Lower lobe of right lung (tissue), 2 donors: Measurements from ENCODE around the gene WASHC4. TPM values are rescaled to one million over a fixed set of nuclear protein-coding genes. Genes with fewer than 3 reads are reported as not detected.
A peak's percentile ranks its signal among the peaks of the same experiment; 100 is the strongest.
"Not testable (repeated sequence)": the region's sequence is repeated elsewhere in the genome, so short reads cannot be mapped to it uniquely, and the experiment has no call there.

Experiments used
- ATAC-seq, 2 donors: fragments of 200-7000 bp; cut with Tn5 transposase; one replicate each; pipeline ENCODE4 v1.9.1; 2020 to 2022; ENCODE audit warnings: mild to moderate bottlenecking in 2 of 2, moderate library complexity in 2 of 2
- DNase-seq: peaks from one replicate; pipeline ENCODE4 v3.0.0-alpha.2; 2020
- H3K27ac ChIP-seq: fragments of 200-600 bp; one replicate; pipeline ENCODE4 v1.8.0; 2022
- H3K27me3 ChIP-seq: fragments of 200-600 bp; one replicate; pipeline ENCODE4 v1.8.0; 2022; ENCODE audit warnings: low read depth
- H3K36me3 ChIP-seq: fragments of 200-600 bp; one replicate; pipeline ENCODE4 v1.8.0; 2022; ENCODE audit warnings: mild to moderate bottlenecking
- H3K4me1 ChIP-seq: fragments of 200-600 bp; one replicate; pipeline ENCODE4 v1.8.0; 2022
- H3K4me3 ChIP-seq: fragments of 200-600 bp; one replicate; pipeline ENCODE4 v1.8.0; 2022; ENCODE audit warnings: mild to moderate bottlenecking
- H3K9me3 ChIP-seq: fragments of 200-600 bp; one replicate; pipeline ENCODE4 v1.8.0; 2022
- intact Hi-C: fragments of 100-400 bp; cut with DNase I; formaldehyde crosslinking; loops from one replicate; pipeline ENCODE4 v1.11.0; 2022
- total RNA-seq: library from RNA; stranded (reverse); fragmentation: NEBNext Ultra II Directional; extraction: Animal tissue kit (Norgen Biotek cat#: 25700); gene quantifications from one replicate; pipeline ENCODE4 v1.2.1, GENCODE V29; 2021
- TF ChIP-seq, protein P1 (sequence below): fragments of 200-600 bp; IDR thresholded peaks from one replicate; pipeline ENCODE4 v1.8.0; 2022; ENCODE audit warnings: antibody characterized with exemption, mild to moderate bottlenecking
- donor health status: DM: no; HTN: yes; CAD: no; lungs with severe emphysema.

WASHC4 gene
- total RNA-seq, 1 donor from 2014 or later = 68.9 TPM

DNA sequence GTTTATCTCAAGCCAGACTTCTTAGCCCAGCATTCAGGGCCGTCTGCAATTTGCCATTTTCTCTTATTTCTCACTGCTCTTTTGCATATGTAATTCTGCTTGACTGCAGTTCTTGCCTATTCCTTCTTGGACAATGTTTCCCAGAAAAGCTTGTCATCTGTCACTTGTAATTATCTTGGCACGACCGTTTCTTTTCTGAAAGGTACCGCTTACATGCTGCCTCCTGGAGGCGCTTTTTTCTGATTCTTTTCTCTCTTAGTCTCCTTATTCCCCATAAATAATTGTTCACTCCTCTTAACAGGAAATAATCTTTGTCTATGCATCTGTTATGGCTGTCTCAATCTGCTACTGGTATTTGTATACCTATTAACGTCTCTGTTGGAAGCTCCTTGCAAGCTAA, 22.0 kb upstream of the WASHC4 start:
- H3K9me3 ChIP-seq = no peaks in the 10 kb centered on the region
- no peak overlapping the region for H3K4me3 ChIP-seq
- TF ChIP-seq, protein P1, sequence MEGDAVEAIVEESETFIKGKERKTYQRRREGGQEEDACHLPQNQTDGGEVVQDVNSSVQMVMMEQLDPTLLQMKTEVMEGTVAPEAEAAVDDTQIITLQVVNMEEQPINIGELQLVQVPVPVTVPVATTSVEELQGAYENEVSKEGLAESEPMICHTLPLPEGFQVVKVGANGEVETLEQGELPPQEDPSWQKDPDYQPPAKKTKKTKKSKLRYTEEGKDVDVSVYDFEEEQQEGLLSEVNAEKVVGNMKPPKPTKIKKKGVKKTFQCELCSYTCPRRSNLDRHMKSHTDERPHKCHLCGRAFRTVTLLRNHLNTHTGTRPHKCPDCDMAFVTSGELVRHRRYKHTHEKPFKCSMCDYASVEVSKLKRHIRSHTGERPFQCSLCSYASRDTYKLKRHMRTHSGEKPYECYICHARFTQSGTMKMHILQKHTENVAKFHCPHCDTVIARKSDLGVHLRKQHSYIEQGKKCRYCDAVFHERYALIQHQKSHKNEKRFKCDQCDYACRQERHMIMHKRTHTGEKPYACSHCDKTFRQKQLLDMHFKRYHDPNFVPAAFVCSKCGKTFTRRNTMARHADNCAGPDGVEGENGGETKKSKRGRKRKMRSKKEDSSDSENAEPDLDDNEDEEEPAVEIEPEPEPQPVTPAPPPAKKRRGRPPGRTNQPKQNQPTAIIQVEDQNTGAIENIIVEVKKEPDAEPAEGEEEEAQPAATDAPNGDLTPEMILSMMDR = no peak
- intact Hi-C loops = no loop called here
- H3K27ac ChIP-seq = no peak overlapping the region
- DNase-seq = no peak
- peaks cover 10% of the 10 kb centered on the region for H3K4me1 ChIP-seq
- no peak for ATAC-seq
- H3K27me3 ChIP-seq = no peaks in the 10 kb centered on the region
- no peaks in the 10 kb centered on the region for H3K36me3 ChIP-seq

DNA sequence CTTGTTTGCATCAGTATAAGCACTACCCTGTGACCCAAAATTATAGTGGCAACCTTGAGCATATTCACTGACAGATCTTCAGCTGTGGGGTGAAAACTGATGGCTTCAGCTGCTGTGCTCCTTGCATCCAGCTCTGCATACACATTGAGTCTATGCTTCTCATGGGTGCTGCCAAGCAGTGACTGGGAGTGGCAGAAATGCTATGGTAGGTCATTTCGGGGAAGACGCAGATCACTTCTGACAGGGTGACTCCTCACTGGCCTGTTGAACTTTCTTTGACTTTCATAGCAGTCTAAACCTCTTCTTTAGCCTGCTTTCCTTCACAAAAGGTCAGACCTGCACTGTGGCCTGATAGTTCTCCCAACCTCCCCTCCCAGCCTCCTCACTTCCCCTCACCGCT, 17.7 kb upstream of the WASHC4 start:
- DNase-seq (no peak), ATAC-seq (no peak)
- no peaks in the 10 kb centered on the region for H3K4me1 ChIP-seq
- intact Hi-C loops = no loop called here
- H3K27me3 ChIP-seq = peaks cover 2% of the 10 kb centered on the region
- TF ChIP-seq, protein P1 = no peak
- no peaks in the 10 kb centered on the region for H3K36me3 ChIP-seq
- peaks cover 4% of the 10 kb centered on the region for H3K9me3 ChIP-seq
- no peak overlapping the region for H3K27ac ChIP-seq
- no peak overlapping the region for H3K4me3 ChIP-seq

DNA sequence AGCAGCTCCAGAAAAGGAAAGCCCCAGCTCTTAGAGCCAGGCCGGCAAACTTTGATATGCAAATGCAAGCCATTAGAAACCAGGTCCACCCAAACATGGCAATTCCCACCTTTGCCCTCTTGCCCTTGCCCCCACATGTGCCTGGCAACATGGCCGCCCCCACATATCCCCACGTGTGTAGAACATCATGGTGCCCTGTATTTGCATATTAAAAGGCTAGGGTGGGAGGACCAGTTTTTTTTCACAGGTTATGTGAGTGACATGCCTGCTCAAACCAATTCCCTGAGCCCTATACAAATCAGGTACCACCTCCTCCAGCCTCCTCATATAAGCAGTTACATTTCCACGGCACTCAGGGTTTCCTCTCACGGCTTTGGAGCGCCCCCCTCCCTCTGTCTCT, 17.2 kb upstream of the WASHC4 start:
- H3K27ac ChIP-seq = no peak overlapping the region
- DNase-seq = no peak

DNA sequence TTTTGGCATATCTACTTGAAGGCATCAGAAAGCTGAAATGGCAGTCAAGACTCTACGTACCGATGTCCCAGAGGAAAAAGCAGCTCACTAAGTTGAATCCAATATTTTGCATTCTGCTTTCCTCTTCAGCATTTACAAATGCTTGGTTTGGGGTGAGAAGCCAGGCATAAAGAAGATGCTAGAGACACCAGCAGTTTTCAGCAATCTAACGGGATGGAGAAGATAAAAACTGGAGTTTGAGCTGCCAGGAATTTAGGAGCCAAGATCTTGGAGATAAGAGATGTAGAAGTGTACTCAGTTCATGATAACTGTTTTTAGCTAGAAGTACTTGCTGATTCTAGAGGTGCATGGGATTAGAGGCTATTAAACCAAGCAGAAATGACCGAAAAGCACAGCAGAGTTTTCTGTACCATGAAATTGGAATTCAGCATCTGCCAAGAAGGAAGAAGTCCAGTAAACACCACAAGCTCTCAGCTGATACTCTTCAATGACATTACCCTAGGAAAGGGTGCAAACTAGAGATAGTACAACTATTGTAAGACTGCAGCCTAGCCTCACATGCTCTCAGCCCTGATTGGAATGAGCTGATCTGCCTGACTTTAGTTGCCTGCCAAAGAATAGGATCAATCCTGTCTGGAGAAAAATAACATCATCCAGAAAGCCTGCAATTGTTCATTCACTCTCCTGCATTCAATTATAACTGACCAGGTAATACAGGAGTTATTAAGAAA, 15.9 kb upstream of the WASHC4 start:
- TF ChIP-seq, protein P1 = no peak
- H3K27ac ChIP-seq = no peak overlapping the region
- H3K4me1 ChIP-seq = no peaks in the 10 kb centered on the region
- ATAC-seq = no peak
- peaks cover 4% of the 10 kb centered on the region for H3K27me3 ChIP-seq
- peaks cover 15% of the 10 kb centered on the region for H3K9me3 ChIP-seq
- no peak for DNase-seq
- intact Hi-C loops = no loop called here
- no peaks in the 10 kb centered on the region for H3K36me3 ChIP-seq
- no peak overlapping the region for H3K4me3 ChIP-seq

More for the DNA sequence above, 17.2 kb upstream of the WASHC4 start:
- H3K27me3 ChIP-seq = peaks cover 4% of the 10 kb centered on the region
- TF ChIP-seq, protein P1 = no peak
- H3K4me3 ChIP-seq = no peak overlapping the region
- H3K9me3 ChIP-seq = peaks cover 9% of the 10 kb centered on the region
- no peaks in the 10 kb centered on the region for H3K4me1 ChIP-seq
- intact Hi-C loops = no loop called here
- no peak for ATAC-seq
- H3K36me3 ChIP-seq = no peaks in the 10 kb centered on the region

DNA sequence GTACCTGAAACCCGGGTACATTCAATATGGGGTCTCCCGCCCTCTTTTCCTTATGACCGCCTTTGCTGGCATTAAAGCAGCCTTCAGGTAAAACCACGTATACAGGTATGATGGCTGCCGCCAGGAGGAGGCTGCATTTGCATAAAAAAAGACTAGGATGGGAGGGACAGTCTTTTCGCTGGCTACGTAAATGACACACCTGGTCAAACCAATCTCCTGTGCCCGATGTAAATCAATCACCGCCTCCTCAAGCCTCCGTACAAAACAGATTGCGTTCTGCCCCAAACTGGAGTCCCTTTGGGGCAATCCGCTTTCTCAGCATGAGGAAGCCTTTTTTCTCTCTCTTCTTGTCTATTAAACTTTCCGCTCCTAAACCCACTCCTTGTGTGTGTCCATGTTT, 15.2 kb upstream of the WASHC4 start:
- Histone ChIP-seq H3K4me1 (no peaks in the 10 kb centered on the region), H3K36me3 (no peaks in the 10 kb centered on the region), H3K27ac (no peak overlapping the region), H3K27me3 (peaks cover 4% of the 10 kb centered on the region), H3K4me3 (no peak overlapping the region), H3K9me3 (peaks cover 15% of the 10 kb centered on the region)
- no peak for DNase-seq
- peak in 1 of 2 donors; percentile 61 for ATAC-seq
- intact Hi-C loops = no loop called here
- TF ChIP-seq, protein P1 = no peak

DNA sequence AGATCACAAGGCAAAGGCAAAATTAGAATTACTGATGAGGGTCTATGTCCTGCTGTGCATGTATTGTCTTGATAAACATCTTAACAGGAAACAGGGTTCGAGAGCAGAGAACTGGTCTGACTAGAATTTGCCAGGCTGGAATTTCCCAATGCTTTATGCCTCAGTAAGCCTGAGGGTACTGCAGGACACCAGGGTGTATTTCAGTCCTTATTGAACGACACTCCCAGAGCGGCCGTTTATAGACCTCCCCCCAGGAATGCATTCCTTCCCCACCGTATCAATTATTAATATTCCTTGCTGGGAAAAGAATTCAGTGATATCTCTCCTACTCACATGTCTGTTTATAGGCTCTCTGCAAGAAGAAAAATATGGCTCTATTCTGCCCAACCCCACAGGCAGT, 12.2 kb upstream of the WASHC4 start:
- H3K27me3 ChIP-seq, H3K4me3 ChIP-seq, H3K27ac ChIP-seq, ATAC-seq, DNase-seq, H3K4me1 ChIP-seq, H3K36me3 ChIP-seq, intact Hi-C loops: not testable (repeated sequence)
- peaks cover 15% of the 10 kb centered on the region for H3K9me3 ChIP-seq
